GM18520 (cell line): ENCODE data around the gene PLEKHM3.
"Not testable (repeated sequence)": the region's sequence is repeated elsewhere in the genome, so short reads cannot be mapped to it uniquely, and the experiment has no call there.

Experiments
- ATAC-seq: cut with Tn5 transposase; IDR thresholded peaks from one replicate; pipeline ENCODE4 v1.9.1; 2021; ENCODE audit not compliant: unreplicated experiment

The PLEKHM3 gene

DNA sequence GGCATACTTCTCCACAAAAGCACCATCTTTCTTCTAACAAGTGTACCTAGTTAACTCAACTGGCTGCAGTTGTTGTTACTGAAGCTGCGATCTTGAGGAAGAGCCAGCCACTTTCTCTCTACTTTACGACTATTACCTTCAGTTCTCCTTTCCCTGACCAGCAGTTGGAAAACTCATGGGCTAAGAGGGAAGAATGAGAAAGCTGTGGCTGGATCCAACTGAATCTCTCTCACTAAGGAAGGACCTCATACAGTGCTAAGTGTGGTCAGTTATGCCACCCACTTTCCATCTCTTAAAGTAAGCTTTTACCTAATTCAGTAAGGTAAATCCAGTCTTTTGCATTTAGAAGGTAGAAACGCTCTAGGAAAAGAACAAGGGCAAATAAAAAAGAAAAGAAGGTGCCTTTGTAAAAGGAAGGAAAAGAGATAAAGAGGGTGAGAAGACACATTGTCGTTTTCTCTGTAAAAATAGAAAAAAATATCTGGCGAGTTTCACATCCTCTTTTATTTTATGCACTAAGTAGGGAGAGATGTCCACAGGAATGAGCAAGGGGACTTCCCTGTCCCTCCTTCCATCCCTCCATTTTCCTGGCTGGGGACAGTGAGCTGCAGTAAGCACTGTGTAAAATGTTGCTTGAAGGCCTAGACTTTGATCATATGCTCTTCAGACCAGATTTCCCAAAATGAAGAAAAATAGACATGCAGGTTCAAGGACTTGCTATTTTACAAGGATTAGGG is 73.4 kb downstream of the PLEKHM3 start:
- no peak for ATAC-seq

DNA sequence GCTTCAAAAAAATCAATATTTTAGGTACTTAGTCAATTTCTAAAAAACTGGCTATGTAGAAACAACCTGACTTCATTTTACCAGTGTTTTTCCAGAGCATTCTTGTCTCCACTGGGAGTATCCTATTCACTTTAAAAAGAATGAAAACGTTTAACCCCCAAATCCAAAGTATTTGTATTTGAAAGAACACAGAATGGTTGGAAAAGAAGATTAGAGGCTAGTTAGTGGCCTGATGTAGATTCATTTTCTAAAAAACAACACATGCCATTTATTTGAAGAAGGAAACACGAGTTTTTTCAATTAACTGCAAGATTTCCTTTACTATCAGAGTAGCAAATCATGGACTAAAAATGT is 74.6 kb downstream of the PLEKHM3 start:
- ATAC-seq = no peak

- ATAC-seq = no peak
These were observed 75.1 kb downstream of the PLEKHM3 start for GRCh38 chr2:207950063-207950760.

DNA sequence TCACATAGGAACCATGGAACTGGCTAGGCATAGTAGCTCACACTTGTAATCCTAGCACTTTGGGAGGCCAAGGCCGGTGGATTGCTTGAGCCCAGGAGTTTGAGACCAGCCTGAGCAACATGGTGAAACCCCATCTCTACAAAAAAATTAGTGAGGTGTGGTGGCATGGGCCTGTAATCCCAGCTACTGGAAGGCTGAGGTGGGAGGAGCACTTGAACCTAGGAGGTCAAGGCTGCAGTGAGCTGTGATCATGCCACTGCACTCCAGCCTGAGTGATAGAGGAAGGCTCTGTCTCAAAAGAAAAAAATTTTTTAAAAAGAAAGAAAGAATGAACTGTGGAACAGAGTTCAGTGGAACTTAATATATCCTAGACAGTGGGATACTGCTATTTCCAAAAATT is 76.1 kb downstream of the PLEKHM3 start:
- not testable (repeated sequence) for ATAC-seq

GRCh38 chr2:207944979-207945600 is 80.2 kb downstream of the PLEKHM3 start:
- no peak for ATAC-seq

DNA sequence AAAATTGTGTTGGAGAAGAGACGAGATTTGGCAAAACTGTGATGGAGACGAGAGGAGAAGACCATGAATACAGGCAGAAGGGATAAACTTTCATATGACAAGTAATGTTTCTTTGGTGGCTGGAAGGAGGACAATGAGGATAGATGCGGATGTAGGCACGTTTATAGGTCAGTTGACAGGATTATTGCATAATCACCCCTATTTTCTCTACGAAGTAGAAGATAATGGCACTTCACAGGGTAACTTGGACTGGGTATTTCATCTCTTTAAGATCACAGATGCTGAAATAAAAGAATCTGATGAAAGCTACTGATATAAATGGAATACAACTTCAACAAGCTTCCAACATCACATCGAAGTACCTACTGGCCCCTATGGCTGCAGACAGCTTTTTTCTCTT is 81.0 kb downstream of the PLEKHM3 start:
- no peak for ATAC-seq

DNA sequence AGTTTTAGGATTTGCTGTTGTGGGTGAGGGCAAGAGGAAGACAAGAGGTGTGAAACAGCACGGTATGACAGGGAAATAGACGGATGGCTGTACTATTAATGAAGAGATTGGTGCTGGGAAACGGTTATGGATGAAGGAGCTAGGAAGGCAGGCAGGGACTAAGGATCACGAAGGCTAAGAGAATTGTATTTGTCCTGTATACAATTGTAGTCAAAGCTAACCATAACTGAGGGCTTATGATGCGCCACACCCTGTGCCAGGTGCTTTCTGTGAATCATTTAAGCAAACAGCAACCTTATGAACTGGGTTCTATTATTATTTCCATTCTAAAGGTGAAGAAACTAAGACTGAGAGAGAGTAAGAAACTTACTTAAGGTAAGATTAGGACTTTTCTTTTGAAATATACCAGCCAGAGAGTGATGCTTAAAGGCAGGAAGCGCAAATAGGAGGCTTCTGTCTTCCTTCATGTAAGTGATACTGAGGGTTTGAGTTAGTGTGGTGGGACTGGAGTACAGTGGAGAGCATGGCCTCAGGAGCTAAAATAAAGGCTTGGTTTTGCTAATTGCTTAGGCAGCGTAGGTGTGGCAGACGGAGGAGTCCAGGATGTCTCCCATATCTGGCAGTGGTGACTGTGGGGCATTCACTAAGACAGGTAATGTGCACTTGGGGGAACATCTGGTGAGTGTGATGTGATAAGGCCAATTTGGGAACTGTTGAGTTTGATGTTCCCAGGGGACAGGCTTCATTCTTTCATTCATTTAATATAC is 85.8 kb downstream of the PLEKHM3 start:
- no peak for ATAC-seq

DNA sequence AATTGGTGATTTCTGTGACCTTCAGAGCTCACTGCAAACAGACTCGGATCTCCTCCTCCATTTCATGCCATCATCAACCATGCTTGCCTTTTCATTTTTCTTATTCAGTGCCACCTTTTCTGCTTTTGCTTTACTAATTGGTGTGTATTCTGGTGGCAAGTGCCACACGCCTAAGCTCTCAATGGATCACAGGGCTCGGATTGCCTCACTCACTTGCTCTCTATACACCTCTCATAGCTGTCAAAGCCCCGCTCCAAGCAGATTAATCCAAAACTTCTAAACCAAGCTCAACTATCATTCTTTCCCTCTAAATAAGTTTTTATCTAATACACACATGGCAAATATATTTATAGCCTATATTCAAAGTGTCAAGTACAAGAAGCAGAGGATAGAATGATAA is 86.4 kb downstream of the PLEKHM3 start:
- no peak for ATAC-seq

DNA sequence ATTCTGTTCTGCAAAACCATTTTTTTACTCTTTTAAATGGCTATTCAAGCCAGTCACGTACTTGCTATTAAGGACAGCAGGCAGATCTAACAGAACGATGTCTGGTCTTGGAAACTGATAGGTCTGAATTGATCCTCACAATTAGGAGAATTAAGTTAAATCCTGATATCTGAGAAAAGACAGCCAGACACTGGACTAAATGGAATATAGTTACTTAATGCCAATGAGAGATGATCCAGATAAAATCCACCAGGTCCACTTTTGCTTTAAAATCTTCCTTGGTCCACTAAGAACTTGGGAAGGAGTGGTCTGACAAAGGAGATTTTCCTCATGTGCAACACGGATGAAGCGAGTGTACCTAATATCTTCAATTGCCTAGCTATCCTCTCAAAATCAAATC is 86.9 kb downstream of the PLEKHM3 start:
- no peak for ATAC-seq

DNA sequence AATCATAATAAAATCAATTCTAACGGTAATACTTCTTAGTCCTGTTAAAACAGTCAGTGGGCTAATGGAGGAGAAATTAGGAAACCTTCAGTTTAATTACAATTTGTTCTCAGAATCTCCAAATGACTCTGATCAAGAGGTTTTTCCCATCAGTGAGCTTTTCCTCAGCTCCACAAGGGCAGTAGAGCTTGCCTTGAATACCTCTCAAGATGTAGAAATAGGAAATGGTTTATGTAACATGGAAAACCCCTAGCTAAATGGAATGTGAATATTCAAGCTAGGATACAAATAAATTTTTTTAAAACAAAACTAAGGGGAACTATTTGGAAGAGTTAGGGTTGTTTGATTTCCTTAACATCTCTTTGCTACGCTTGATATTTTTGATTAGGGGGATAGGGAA is 87.5 kb downstream of the PLEKHM3 start:
- ATAC-seq = no peak

- no peak for ATAC-seq
These were observed 88.1 kb downstream of the PLEKHM3 start for GRCh38 chr2:207937253-207937652.

DNA sequence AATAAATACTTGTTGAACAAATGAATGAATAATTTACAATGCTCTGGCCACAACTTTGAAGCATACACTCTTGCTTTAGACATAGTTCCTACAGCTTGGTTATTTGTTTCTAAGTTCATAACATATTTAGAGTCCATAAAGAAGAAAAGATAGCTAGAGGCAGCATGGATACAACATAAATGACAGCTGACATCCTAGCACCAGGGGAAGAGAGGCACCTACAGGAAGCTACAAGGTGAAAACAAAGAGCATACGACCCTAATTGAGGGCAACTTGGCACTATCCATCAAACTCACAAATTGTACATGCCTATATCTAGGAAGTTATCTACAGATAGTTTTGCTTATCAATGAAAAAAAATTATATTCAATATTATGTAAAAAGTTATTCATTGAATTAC is 88.9 kb downstream of the PLEKHM3 start:
- no peak for ATAC-seq

DNA sequence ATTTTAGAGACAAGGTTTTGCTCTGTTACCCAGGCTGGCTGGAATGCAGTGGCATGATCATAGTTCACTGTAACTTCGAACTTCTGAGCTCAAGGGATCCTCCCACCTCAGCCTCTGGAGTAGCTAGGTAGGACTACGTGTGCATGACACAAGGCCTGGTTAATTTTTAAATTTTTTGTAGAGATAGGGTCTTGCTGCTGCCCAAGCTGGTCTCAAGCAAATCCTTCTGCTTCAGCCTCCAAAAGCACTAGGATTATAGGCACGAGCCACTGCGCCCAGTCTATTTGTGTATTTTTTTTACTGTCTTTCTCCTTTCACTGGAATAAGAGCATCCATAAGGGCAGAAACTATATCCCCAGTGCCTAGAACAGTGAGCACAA is 89.3 kb downstream of the PLEKHM3 start:
- ATAC-seq = no peak

DNA sequence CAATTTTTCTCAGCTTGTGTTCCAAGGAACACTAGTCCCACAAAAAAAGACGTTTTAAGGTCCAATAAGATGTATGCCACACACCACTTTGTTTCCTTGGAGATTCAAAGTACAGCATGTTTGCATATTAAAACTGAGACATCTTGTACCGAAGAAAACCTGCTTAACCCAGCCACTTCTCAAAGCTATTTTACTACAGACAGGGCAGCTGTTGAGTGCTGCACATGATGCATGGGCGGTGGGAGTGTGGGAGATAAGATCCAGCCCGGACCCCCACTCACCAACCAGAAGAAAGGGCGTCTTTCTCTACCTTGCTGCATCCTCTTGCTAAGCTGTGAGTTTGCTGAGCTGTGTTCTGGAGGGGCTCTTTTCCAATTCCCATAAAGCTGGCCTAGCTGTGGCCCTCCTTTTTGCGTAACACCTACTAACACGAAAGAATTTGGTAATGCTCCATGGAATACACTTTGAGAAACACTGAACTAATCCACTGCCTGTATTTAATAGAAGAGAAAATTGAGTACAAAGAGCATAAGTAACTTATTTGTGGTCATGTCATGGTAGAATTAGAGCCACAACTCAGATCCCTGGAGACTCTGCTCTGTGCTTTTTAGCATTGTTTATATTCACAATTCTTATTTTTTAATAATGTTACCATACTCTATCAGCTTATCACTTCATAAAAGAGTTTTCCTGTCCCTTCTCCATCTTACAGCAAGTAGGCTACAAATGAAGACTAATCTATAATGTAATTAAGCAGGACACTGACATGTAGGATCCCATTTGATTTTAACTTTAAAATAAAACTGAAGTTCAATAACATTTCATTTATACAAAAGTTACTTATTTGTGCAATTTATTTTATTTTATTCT is 90.0 kb downstream of the PLEKHM3 start:
- ATAC-seq = no peak

DNA sequence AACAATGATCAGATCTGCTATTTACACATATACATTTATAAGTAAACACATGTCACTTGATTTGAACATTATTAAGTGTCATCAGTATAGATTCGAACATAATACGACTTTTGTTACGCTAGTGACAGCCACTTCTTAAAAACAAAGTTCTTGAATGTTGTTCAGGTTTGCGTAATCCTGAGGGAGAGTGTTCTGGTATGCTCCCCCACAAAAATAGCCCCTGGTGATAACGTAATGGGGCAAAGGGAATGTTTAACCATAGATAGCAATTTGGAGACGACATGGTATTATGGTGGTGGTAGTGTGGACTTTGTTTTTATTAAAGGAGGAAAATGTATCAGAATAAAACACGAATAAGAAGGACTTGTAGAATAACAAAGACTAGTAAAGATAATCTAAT is 90.6 kb downstream of the PLEKHM3 start:
- ATAC-seq = no peak

GRCh38 chr2:207933396-207934065 is 91.8 kb downstream of the PLEKHM3 start:
- no peak for ATAC-seq

- no peak for ATAC-seq
These were observed 93.2 kb downstream of the PLEKHM3 start for GRCh38 chr2:207932106-207932505.

DNA sequence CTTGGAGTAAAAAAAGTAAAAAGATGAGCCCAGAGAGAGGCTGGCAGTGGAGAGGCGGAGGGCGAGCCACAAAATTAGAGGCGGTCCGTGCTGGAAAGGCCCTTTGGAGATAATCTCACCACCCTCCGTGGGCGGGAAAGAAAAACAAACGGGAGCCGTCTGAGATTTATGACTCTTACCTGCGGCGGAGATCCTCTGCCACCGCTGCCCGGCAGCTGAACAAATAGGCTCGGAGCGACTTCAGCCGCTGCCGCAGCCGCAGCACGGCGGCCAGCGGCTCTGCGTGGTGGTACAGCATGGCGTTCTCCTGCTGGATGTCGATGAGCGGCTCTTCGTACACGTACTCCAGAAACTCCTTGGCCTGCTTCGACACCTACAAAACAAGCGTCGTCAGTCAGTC is 94.6 kb downstream of the PLEKHM3 start:
- no peak for ATAC-seq

DNA sequence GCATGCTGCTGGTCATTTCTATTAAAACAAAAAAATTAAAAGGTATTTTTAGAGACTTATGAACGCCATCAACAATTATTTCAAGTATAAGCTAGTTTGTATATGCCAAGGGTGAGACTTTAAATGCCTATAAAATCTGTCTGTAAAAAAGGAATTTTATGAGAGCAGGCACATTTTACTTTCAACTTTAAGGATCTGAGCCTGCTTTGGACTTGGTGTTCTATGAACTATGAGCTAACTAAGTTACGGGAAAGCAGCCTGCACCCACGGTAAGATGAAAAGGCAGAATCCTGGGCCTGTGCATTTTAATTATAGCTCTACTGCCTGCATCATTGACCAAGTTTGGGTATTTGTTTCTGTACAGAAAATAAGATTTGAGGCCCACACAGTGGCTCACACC is 95.4 kb downstream of the PLEKHM3 start:
- ATAC-seq = no peak

DNA sequence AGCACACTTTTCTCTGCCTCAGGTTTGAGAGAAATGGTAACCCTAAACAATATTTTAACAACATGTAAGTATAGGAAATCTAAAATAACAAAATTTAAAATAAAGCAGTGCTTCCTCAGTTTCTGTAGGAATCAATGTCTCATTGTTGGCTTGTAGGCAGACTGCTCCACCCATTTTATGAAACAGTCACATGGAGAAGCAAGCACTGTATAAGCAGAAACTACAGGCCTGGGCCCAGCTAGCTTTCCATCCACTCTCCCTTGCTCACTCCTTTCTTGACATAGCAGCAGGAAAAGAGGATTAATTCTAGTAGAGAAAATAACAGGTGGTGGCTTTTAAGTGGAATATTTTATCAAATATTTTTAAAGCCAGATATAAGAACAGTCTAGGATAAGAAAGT is 97.2 kb downstream of the PLEKHM3 start:
- ATAC-seq = no peak
